ENCODE results near the gene C1orf141.

The C1orf141 gene

DNA sequence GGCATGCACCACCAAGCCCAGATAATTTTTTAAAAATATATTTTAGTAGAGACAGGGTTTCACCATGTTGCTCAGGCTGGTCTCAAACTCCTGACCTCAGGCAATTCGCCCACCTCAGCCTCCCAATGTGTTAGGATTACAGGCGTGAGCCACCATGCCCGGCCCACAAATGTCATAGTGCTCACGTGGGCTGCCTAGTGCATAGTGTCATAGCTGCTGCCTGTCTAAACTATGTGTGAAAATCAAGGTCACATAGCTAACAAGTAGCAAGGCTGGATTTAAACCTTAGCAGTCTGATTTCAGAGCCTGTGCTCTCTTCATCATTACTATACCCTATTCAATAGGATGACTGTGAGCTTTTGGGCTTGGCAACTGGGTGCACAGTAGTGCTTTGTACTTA, 10.3 kb downstream of the C1orf141 start:
- no peaks in the 10 kb centered on the region for H3K79me1 ChIP-seq (ENCODE audit: low read length)
- no peak overlapping the region for H3K4me3 ChIP-seq (ENCODE audit: low read depth, low read length)
- H3K18ac ChIP-seq (ENCODE audit: low read length): no peak overlapping the region
- H3K27ac ChIP-seq (ENCODE audit: low read depth, low read length): no peak overlapping the region
- H3K9me3 ChIP-seq (ENCODE audit: insufficient read depth, low read depth, low read length): no peaks in the 10 kb centered on the region
- H3K36me3 ChIP-seq (ENCODE audit: control insufficient read depth in 1 of 2, insufficient read depth in 2 of 2, low read length in 2 of 2): no peaks in the 10 kb centered on the region
- no peak overlapping the region for H3K23ac ChIP-seq (ENCODE audit: low read length)
- no peak overlapping the region for H2AK5ac ChIP-seq (ENCODE audit: low read length)
- no peaks in the 10 kb centered on the region for H3K4me1 ChIP-seq (ENCODE audit: control insufficient read depth in 1 of 2, insufficient read depth in 2 of 2, low read length in 2 of 2)
- no peak overlapping the region for H2AFZ ChIP-seq (ENCODE audit: insufficient read depth, low read length, poor library complexity)
- DNase-seq: no peak
- no peaks in the 10 kb centered on the region for H3K79me2 ChIP-seq (ENCODE audit: control insufficient read depth, insufficient read depth, low read length, poor library complexity)
- no peak overlapping the region for H4K8ac ChIP-seq (ENCODE audit: low read depth, low read length)
- no CpG with 5 or more reads among the region's 4 CpGs for WGBS (ENCODE audit: extremely low coverage, insufficient coverage, insufficient read length)
- H3K4me2 ChIP-seq (ENCODE audit: low read length): no peak overlapping the region
- no peak overlapping the region for H2BK120ac ChIP-seq (ENCODE audit: insufficient read depth, low read length, poor library complexity)
- no peak overlapping the region for H3K4ac ChIP-seq (ENCODE audit: low read depth, low read length)
- no peak overlapping the region for H2BK5ac ChIP-seq (ENCODE audit: low read depth, low read length, poor library complexity)
- no peak overlapping the region for H4K91ac ChIP-seq (ENCODE audit: low read depth, low read length)
- H2BK12ac ChIP-seq (ENCODE audit: low read length): no peak overlapping the region
- no peaks in the 10 kb centered on the region for H3K27me3 ChIP-seq (ENCODE audit: insufficient read depth, low read length)
- no peak overlapping the region for H3K14ac ChIP-seq (ENCODE audit: low read length)
- no peak overlapping the region for H4K12ac ChIP-seq (ENCODE audit: low read depth, low read length)
- no peak overlapping the region for H3K9ac ChIP-seq (ENCODE audit: low read length)

DNA sequence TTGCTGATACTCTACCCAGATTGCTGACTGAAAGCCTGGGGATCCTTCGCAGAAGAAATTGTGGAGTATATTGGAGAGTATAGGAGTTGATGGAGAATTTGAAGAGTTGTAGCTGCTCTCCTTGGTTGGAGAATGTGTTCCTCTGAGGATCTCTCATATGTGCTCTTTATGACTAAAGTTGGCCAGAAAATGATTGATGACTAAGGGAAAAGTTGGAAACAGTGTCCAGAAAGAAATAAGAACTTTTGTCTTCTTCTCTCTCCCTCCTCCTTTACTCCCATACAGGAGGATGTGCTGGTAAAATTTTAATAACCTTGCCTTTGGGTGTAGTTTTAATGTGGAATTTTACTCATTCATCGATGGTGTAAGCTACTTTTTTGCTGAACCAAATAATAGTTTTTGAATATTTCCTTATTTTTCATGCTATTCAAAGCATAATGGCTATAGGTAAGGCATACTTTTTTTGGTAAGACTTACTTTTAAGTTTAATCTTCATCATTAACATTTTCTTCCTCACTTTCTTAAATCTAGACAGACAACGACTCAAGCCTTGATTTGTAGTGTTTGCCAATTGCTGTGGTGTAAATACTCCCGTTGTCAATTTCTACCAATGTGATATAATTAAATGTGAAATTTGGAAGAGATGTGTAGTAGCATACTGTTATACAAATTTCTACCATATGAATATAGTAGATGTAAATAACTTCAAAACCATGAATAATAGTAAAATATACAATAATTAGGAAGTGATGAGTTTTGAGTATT, 13.7 kb downstream of the C1orf141 start:
- no peak overlapping the region for H3K4me2 ChIP-seq (ENCODE audit: low read length)
- DNase-seq: no peak
- no peaks in the 10 kb centered on the region for H3K36me3 ChIP-seq (ENCODE audit: control insufficient read depth in 1 of 2, insufficient read depth in 2 of 2, low read length in 2 of 2)
- H4K8ac ChIP-seq (ENCODE audit: low read depth, low read length): no peak overlapping the region
- H4K91ac ChIP-seq (ENCODE audit: low read depth, low read length): no peak overlapping the region
- H2BK5ac ChIP-seq (ENCODE audit: low read depth, low read length, poor library complexity): no peak overlapping the region
- H2BK120ac ChIP-seq (ENCODE audit: insufficient read depth, low read length, poor library complexity): no peak overlapping the region
- no CpG with 5 or more reads among the region's 4 CpGs for WGBS (ENCODE audit: extremely low coverage, insufficient coverage, insufficient read length)
- no peak overlapping the region for H3K27ac ChIP-seq (ENCODE audit: low read depth, low read length)
- H3K23ac ChIP-seq (ENCODE audit: low read length): no peak overlapping the region
- no peak overlapping the region for H4K12ac ChIP-seq (ENCODE audit: low read depth, low read length)
- H3K79me1 ChIP-seq (ENCODE audit: low read length): no peaks in the 10 kb centered on the region
- H3K14ac ChIP-seq (ENCODE audit: low read length): no peak overlapping the region
- no peak overlapping the region for H2AFZ ChIP-seq (ENCODE audit: insufficient read depth, low read length, poor library complexity)
- H3K27me3 ChIP-seq (ENCODE audit: insufficient read depth, low read length): no peaks in the 10 kb centered on the region
- H2AK5ac ChIP-seq (ENCODE audit: low read length): no peak overlapping the region
- no peaks in the 10 kb centered on the region for H3K9me3 ChIP-seq (ENCODE audit: insufficient read depth, low read depth, low read length)
- H2BK12ac ChIP-seq (ENCODE audit: low read length): no peak overlapping the region
- no peak overlapping the region for H3K9ac ChIP-seq (ENCODE audit: low read length)
- H3K18ac ChIP-seq (ENCODE audit: low read length): no peak overlapping the region
- H3K79me2 ChIP-seq (ENCODE audit: control insufficient read depth, insufficient read depth, low read length, poor library complexity): no peaks in the 10 kb centered on the region
- H3K4ac ChIP-seq (ENCODE audit: low read depth, low read length): no peak overlapping the region
- no peaks in the 10 kb centered on the region for H3K4me1 ChIP-seq (ENCODE audit: control insufficient read depth in 1 of 2, insufficient read depth in 2 of 2, low read length in 2 of 2)
- no peak overlapping the region for H3K4me3 ChIP-seq (ENCODE audit: low read depth, low read length)

DNA sequence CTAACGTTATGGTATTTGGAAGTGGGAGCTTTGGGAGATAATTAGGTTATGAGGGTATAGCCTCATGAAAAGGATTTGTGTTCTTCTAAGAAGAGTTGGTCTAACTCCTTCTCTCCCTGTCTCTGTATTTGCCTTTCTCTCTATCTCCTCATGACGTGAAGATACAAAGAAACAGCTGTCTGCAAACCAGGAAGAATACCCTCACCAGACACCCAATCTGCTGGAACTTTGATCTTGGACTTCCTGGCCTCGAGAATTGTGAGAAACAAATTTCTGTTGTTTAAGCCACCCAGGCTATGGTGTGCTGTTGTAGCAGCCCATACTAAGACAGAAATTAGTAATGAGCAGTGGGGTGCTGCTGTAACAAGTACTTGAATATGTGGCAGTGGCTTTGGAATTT, 16.1 kb downstream of the C1orf141 start:
- Histone ChIP-seq H3K36me3 (ENCODE audit: control insufficient read depth in 1 of 2, insufficient read depth in 2 of 2, low read length in 2 of 2) (no peaks in the 10 kb centered on the region), H2AK5ac (ENCODE audit: low read length) (no peak overlapping the region), H3K4me3 (ENCODE audit: low read depth, low read length) (no peak overlapping the region), H2AFZ (ENCODE audit: insufficient read depth, low read length, poor library complexity) (no peak overlapping the region), H3K79me1 (ENCODE audit: low read length) (no peaks in the 10 kb centered on the region), H4K8ac (ENCODE audit: low read depth, low read length) (no peak overlapping the region), H3K9me3 (ENCODE audit: insufficient read depth, low read depth, low read length) (no peaks in the 10 kb centered on the region), H2BK12ac (ENCODE audit: low read length) (no peak overlapping the region), H3K27me3 (ENCODE audit: insufficient read depth, low read length) (no peaks in the 10 kb centered on the region), H3K9ac (ENCODE audit: low read length) (no peak overlapping the region), H3K4ac (ENCODE audit: low read depth, low read length) (no peak overlapping the region), H2BK5ac (ENCODE audit: low read depth, low read length, poor library complexity) (no peak overlapping the region), H4K12ac (ENCODE audit: low read depth, low read length) (no peak overlapping the region), H3K14ac (ENCODE audit: low read length) (no peak overlapping the region), H3K27ac (ENCODE audit: low read depth, low read length) (no peak overlapping the region), H2BK120ac (ENCODE audit: insufficient read depth, low read length, poor library complexity) (no peak overlapping the region), H3K4me1 (ENCODE audit: control insufficient read depth in 1 of 2, insufficient read depth in 2 of 2, low read length in 2 of 2) (no peaks in the 10 kb centered on the region), H3K18ac (ENCODE audit: low read length) (no peak overlapping the region), H4K91ac (ENCODE audit: low read depth, low read length) (no peak overlapping the region), H3K23ac (ENCODE audit: low read length) (no peak overlapping the region), H3K4me2 (ENCODE audit: low read length) (no peak overlapping the region), H3K79me2 (ENCODE audit: control insufficient read depth, insufficient read depth, low read length, poor library complexity) (no peaks in the 10 kb centered on the region)
- no CpG with 5 or more reads among the region's 3 CpGs for WGBS (ENCODE audit: extremely low coverage, insufficient coverage, insufficient read length)
- DNase-seq: no peak

DNA sequence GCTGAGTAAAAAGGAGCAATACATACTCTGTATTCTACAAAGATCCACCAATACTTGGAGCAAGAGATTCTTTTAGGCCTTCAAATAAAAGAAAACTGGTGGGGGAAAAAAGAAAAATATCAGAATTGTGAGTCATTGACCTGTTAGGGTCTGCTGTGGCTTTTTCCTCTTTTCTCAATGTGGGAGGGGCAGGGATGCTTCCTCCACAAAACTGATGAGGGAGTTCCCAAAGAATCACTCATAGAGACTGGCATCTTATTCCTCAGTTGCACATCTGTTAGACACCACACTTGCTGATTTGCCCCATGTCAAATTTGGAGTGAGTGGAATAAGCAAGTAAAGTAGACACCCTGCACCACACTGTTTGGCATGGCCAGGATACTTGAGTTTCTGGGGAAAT, 16.6 kb downstream of the C1orf141 start:
- H3K36me3 ChIP-seq (ENCODE audit: control insufficient read depth in 1 of 2, insufficient read depth in 2 of 2, low read length in 2 of 2): no peaks in the 10 kb centered on the region

More for the DNA sequence above, 16.6 kb downstream of the C1orf141 start:
- no peaks in the 10 kb centered on the region for H3K4me1 ChIP-seq (ENCODE audit: control insufficient read depth in 1 of 2, insufficient read depth in 2 of 2, low read length in 2 of 2)
- H3K4me3 ChIP-seq (ENCODE audit: low read depth, low read length): no peak overlapping the region
- no peak overlapping the region for H2AFZ ChIP-seq (ENCODE audit: insufficient read depth, low read length, poor library complexity)
- no peak overlapping the region for H2BK5ac ChIP-seq (ENCODE audit: low read depth, low read length, poor library complexity)
- H3K79me2 ChIP-seq (ENCODE audit: control insufficient read depth, insufficient read depth, low read length, poor library complexity): no peaks in the 10 kb centered on the region
- no peaks in the 10 kb centered on the region for H3K27me3 ChIP-seq (ENCODE audit: insufficient read depth, low read length)
- H2BK12ac ChIP-seq (ENCODE audit: low read length): no peak overlapping the region
- H2AK5ac ChIP-seq (ENCODE audit: low read length): no peak overlapping the region
- H4K12ac ChIP-seq (ENCODE audit: low read depth, low read length): no peak overlapping the region
- no peak overlapping the region for H4K91ac ChIP-seq (ENCODE audit: low read depth, low read length)
- H3K27ac ChIP-seq (ENCODE audit: low read depth, low read length): no peak overlapping the region
- H4K8ac ChIP-seq (ENCODE audit: low read depth, low read length): no peak overlapping the region
- no peak overlapping the region for H3K23ac ChIP-seq (ENCODE audit: low read length)
- no peak overlapping the region for H3K9ac ChIP-seq (ENCODE audit: low read length)
- H3K4me2 ChIP-seq (ENCODE audit: low read length): no peak overlapping the region
- no peaks in the 10 kb centered on the region for H3K9me3 ChIP-seq (ENCODE audit: insufficient read depth, low read depth, low read length)
- H3K14ac ChIP-seq (ENCODE audit: low read length): no peak overlapping the region
- H3K79me1 ChIP-seq (ENCODE audit: low read length): no peaks in the 10 kb centered on the region
- no peak overlapping the region for H3K4ac ChIP-seq (ENCODE audit: low read depth, low read length)
- H2BK120ac ChIP-seq (ENCODE audit: insufficient read depth, low read length, poor library complexity): no peak overlapping the region
- no peak overlapping the region for H3K18ac ChIP-seq (ENCODE audit: low read length)
- DNase-seq: no peak

Data from trophoblast cell (in vitro differentiated cells and primary cell).